GM12873 (cell line): ENCODE data around the gene TSPAN18.

Experiments used
- TF ChIP-seq, protein P1 (sequence below): IDR thresholded peaks from 2 replicates; pipeline ENCODE4 v1.5.1; 2012; ENCODE audit warnings: low read depth, mild to moderate bottlenecking, moderate library complexity, low read length, control low read depth; ENCODE audit not compliant: insufficient read depth; ENCODE audit errors: missing control alignments

TSPAN18 gene

GRCh38 chr11:44884056-44884455 lies 157.3 kb downstream of the TSPAN18 start:
- TF ChIP-seq, protein P1, sequence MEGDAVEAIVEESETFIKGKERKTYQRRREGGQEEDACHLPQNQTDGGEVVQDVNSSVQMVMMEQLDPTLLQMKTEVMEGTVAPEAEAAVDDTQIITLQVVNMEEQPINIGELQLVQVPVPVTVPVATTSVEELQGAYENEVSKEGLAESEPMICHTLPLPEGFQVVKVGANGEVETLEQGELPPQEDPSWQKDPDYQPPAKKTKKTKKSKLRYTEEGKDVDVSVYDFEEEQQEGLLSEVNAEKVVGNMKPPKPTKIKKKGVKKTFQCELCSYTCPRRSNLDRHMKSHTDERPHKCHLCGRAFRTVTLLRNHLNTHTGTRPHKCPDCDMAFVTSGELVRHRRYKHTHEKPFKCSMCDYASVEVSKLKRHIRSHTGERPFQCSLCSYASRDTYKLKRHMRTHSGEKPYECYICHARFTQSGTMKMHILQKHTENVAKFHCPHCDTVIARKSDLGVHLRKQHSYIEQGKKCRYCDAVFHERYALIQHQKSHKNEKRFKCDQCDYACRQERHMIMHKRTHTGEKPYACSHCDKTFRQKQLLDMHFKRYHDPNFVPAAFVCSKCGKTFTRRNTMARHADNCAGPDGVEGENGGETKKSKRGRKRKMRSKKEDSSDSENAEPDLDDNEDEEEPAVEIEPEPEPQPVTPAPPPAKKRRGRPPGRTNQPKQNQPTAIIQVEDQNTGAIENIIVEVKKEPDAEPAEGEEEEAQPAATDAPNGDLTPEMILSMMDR: no peak

DNA sequence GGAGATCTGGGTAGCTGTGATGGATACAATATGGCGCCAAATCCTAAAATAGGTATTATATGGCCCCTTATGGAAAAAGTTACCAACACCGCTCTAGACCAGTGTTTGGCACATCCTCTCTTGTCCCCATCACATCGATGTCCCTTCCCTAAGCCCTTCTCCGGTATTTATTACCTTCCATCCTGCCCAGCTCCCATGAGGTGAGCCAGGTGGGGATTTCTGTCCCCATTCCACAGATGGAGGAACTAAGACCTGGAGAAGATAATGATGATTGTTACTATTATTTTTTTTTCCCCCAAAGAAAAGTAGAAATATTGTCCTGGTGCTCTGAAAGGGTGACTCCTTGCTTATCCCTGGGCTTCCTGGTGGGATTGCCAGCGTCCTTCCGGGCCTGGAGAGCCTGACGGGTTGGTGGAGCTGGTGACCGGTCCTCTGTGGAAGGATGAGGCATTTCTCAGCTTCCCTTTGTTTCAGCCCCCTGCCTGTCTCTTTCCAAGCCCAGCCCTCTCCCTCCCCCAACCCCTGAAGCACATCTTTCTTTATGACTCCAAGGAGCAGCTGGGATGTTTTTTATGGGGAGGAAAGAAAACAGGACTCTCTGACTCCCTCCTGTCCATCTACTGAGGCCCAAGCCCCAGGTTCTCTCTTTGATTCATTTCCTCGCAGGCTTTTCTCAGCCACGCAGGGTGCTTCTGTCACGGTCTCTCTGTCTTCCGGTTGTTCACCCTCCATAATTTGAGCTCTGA lies 158.5 kb downstream of the TSPAN18 start:
- TF ChIP-seq, protein P1: no peak

GRCh38 chr11:44885919-44886789 lies 159.4 kb downstream of the TSPAN18 start:
- TF ChIP-seq, protein P1: no peak

DNA sequence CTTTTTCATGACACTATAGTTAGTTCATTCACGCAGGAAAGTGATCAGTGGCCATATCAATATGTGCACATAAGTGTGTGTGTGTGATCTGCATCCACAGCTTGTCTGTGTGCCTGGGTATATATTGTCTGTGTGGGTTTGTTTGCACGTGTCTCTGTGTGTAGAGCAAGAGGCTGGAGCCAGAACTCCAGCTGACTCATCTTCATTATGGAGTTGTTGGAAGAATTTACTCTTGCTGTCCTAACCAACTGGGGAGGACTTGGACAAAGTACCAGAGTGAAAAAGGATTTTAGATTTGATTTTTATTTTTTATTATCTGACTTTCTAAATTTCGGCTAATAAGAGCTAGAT lies 160.0 kb downstream of the TSPAN18 start:
- TF ChIP-seq, protein P1: no peak

DNA sequence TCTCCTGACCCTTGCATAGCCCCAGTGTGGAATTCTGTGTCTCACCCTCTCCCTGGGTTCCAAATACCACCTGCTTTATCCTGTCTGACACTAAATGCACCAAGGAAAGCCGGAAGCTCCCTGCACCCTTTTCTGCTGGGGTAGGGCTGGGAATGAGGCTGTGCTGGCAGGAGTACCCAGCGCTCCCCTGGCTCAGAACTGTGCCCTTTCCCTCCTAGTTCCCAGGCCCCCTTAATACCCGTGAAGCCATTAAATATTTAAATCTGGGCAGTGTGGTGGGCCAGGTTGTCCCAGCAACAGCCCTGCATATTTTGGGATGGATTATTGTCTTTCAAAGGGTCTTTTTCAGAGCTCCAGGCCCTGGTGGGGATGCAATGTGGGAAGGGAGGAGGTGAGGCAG lies 160.9 kb downstream of the TSPAN18 start:
- TF ChIP-seq, protein P1: no peak

GRCh38 chr11:44889266-44889665 lies 162.5 kb downstream of the TSPAN18 start:
- TF ChIP-seq, protein P1: no peak

GRCh38 chr11:44892843-44893242 lies 166.1 kb downstream of the TSPAN18 start:
- TF ChIP-seq, protein P1: no peak
